Ovary (tissue), 3 donors: Measurements from ENCODE around the gene APBB2.

Experiments used
- EP300 ChIP-seq: sonication (generic); formaldehyde crosslinking; IDR thresholded peaks from one replicate; pipeline ENCODE4 v1.6.1; 2017; ENCODE audit warnings: antibody characterized with exemption
- POLR2A ChIP-seq: fragments of 450-650 bp; IDR thresholded peaks from one replicate; pipeline ENCODE4 v1.6.1; 2017; ENCODE audit warnings: antibody characterized with exemption, mild to moderate bottlenecking, moderate library complexity
- TF ChIP-seq, protein P1 (sequence below), 3 donors: fragments of 450-650 bp in 2 of 3; fragments of 200-600 bp in 1 of 3; IDR thresholded peaks; one replicate each; pipeline versions ENCODE4 v1.5.1 to v1.8.0; 2016 to 2022; ENCODE audit warnings: antibody characterized with exemption in 3 of 3, mild to moderate bottlenecking in 1 of 3
- donor health status: DM: no; HTN: no; CAD: no.

DNA sequence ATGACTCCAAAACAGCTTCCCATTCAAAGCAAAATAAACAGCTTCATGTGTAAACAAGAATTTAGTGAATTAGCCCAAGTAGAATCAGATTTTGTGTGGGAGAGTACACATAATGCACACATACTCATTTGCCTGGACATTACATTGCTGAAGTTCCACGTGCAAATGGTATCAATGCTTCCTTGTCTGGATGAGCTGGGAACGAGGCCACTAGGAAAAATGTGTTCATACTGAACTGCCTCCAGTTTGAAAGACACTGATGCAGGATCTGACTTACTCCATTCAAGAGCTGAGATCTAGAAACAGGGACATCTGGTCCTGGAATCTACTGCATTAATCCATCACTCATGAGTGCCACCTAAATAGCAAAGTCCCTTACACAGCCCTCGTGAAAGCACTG, 228.0 kb downstream of the APBB2 start:
- TF ChIP-seq, protein P1, sequence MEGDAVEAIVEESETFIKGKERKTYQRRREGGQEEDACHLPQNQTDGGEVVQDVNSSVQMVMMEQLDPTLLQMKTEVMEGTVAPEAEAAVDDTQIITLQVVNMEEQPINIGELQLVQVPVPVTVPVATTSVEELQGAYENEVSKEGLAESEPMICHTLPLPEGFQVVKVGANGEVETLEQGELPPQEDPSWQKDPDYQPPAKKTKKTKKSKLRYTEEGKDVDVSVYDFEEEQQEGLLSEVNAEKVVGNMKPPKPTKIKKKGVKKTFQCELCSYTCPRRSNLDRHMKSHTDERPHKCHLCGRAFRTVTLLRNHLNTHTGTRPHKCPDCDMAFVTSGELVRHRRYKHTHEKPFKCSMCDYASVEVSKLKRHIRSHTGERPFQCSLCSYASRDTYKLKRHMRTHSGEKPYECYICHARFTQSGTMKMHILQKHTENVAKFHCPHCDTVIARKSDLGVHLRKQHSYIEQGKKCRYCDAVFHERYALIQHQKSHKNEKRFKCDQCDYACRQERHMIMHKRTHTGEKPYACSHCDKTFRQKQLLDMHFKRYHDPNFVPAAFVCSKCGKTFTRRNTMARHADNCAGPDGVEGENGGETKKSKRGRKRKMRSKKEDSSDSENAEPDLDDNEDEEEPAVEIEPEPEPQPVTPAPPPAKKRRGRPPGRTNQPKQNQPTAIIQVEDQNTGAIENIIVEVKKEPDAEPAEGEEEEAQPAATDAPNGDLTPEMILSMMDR (IDR thresholded peaks at IDR 0.05): no peak
- TF ChIP-seq POLR2A (no peak), EP300 (no peak)
